ENCODE results near the gene NKTR. TPM values are rescaled to one million over a fixed set of nuclear protein-coding genes. Genes with fewer than 3 reads are reported as not detected.
"Not testable (repeated sequence)": the region's sequence is repeated elsewhere in the genome, so short reads cannot be mapped to it uniquely, and the experiment has no call there.

NKTR gene
- total and polyA plus RNA-seq, 7 donors = 1.8 to 130 (median 81.3) TPM

DNA sequence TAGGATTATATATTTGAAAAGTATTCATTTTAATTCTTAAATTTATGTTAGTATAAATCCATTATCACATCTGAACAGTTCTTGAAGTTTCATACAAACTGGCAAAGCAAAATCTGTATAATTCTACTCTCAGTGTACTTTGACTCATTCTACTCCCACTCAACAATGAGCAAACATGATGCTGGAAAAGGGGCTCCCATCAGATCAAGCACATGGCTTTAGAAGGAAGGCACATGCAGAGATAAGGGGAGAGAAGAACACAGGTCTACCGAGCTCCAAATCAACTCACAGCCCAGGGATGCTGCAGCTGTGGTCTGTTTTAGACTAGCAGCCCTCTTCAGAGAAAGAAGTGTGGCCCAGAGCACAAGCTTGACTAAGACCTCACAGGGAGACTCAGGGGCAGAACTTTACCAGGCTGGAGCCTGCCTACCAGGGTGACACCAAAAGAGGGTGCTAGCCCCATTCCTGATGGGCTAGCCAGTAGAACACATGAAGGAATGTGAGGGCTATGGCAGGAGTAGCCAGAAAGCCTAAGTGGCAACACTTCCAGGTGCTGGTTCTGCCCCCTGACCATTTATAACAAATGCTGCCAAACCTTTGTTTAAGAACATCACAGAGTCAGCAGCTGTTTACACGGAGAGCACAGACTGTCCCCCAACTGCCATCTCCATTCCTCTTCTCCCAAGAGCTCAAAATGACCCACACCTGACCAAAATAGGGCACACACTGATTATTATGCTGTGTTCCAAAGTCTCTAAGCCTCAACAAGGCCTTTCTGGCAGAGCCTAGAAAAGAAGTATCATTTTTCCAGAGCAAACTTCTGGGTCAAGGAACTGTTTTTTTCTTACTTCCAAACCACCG lies 38.2 kb upstream of the NKTR start:
- no peak overlapping the region for H3K4me3 ChIP-seq
- no peaks in the 10 kb centered on the region for H3K27me3 ChIP-seq
- 68 to 80% methylated on average over 3 of the region's 3 CpGs for WGBS, 2 donors
- no peak overlapping the region for H3K27ac ChIP-seq
- no peak for DNase-seq
- H3K9me3 ChIP-seq = peaks cover 0 to under 1% (median 0%) of the 10 kb centered on the region in 4 donors
- TF ChIP-seq POLR2AphosphoS5 (IDR thresholded peaks at IDR 0.05) = no peak
- TF ChIP-seq, protein P1, sequence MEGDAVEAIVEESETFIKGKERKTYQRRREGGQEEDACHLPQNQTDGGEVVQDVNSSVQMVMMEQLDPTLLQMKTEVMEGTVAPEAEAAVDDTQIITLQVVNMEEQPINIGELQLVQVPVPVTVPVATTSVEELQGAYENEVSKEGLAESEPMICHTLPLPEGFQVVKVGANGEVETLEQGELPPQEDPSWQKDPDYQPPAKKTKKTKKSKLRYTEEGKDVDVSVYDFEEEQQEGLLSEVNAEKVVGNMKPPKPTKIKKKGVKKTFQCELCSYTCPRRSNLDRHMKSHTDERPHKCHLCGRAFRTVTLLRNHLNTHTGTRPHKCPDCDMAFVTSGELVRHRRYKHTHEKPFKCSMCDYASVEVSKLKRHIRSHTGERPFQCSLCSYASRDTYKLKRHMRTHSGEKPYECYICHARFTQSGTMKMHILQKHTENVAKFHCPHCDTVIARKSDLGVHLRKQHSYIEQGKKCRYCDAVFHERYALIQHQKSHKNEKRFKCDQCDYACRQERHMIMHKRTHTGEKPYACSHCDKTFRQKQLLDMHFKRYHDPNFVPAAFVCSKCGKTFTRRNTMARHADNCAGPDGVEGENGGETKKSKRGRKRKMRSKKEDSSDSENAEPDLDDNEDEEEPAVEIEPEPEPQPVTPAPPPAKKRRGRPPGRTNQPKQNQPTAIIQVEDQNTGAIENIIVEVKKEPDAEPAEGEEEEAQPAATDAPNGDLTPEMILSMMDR (IDR thresholded peaks at IDR 0.05) = no peak
- no peak for TF ChIP-seq EP300 (IDR thresholded peaks at IDR 0.05)
- TF ChIP-seq POLR2A (IDR thresholded peaks at IDR 0.05) = no peak
- peaks cover 13 to 98% (median 46%) of the 10 kb centered on the region in 4 donors for H3K36me3 ChIP-seq
- intact Hi-C loops (cut with DNase I) = no loop called here
- H3K4me1 ChIP-seq = no peaks in the 10 kb centered on the region

DNA sequence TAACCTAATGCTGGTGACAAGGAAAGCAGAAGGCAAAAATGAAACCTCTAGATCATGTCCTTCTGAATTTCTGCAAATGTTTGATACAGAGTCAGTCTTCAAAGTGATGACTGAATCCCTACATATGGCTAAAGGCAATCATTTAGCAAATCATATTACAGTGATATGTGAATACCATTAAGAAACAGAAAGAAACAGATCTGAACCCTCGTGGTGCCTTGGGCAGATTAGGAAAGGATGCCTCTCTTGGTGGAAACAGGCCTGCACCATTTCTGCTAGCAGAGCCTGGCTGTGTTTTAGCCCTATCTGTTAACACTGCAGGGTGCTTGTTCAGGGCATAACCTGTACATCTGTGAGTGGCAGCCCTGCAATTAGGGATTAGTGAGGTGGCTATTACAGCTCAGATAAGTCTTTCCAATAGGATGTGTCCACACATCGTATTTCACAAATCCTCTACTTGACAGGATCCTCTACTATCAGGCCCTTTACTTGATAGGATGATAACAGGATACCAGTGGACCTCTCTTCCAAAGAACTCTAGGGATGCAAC lies 30.8 kb upstream of the NKTR start:
- no peak for DNase-seq
- intact Hi-C loops (cut with DNase I) = no loop called here
- Histone ChIP-seq H3K4me1 (no peaks in the 10 kb centered on the region), H3K36me3 (peaks cover 4 to 59% (median 21%) of the 10 kb centered on the region in 4 donors), H3K4me3 (no peak overlapping the region), H3K27me3 (no peaks in the 10 kb centered on the region), H3K9me3 (peaks cover 0 to 3% (median 0%) of the 10 kb centered on the region in 4 donors), H3K27ac (no peak overlapping the region)
- 66 to 79% methylated on average over 2 of the region's 2 CpGs for WGBS, 2 donors
- TF ChIP-seq, protein P1 (IDR thresholded peaks at IDR 0.05) = no peak
- TF ChIP-seq POLR2AphosphoS5 (IDR thresholded peaks at IDR 0.05) = no peak
- no peak for TF ChIP-seq EP300 (IDR thresholded peaks at IDR 0.05)
- no peak for TF ChIP-seq POLR2A (IDR thresholded peaks at IDR 0.05)

DNA sequence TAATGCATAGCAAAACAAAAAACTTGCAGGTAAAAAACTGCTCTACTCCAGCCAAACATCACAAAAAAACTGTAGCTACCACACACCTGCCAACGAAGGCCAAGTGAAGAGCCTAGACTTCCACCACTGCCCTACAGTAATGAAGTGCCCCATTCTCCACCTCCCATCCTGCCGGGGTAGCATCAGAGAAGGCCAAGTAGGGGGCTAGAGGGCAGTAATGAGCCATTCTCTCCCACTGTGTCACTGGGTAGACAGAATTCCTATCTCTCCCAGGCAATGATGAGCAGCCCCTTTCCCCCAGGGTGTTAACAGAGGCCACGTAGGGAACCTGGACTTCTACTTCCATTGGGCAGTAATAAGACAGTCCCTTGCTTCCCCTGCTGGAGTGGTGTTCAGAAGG lies 28.2 kb upstream of the NKTR start:
- H3K9me3 ChIP-seq = peaks cover 0 to 2% (median 1%) of the 10 kb centered on the region in 4 donors
- no peak overlapping the region for H3K27ac ChIP-seq
- H3K27me3 ChIP-seq = no peaks in the 10 kb centered on the region
- no peak for DNase-seq
- no peaks in the 10 kb centered on the region for H3K4me1 ChIP-seq
- WGBS, 2 donors = 66 to 69% methylated on average over 3 of the region's 3 CpGs
- TF ChIP-seq, protein P1 (IDR thresholded peaks at IDR 0.05) = peak in 1 of 4 experiments; percentile 9
- no peak for TF ChIP-seq EP300 (IDR thresholded peaks at IDR 0.05)
- peaks cover 0 to 32% (median 9%) of the 10 kb centered on the region in 4 donors for H3K36me3 ChIP-seq
- intact Hi-C loops (cut with DNase I) = no loop called here
- no peak overlapping the region for H3K4me3 ChIP-seq

DNA sequence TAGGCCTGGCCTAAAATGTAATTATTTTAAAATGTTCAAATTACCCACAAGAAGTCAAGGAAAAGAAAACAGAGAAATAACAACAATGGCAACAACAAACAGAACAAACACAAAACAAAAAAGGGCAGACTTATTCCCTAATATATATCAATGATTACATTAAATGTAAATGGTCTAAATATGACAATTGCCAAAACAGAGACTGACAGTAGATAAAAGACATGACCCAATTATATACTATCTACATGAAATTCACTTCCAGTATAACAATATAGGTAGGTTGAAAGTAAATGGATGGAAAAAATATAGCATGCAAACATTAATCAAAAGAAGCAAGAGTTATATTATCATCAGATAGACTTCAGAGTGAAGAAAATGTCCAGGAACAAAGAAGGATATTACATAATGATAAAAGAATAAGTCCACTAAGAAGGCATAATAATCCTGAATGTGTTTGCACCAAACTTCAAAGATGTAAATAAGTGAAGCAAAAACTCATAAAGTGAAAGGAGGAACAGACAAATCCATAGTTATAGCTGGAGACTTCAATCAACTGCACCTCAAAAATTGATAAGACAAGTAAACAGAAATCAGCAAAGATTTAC lies 25.2 kb upstream of the NKTR start:
- TF ChIP-seq EP300 (IDR thresholded peaks at IDR 0.05) (no peak), POLR2A (IDR thresholded peaks at IDR 0.05) (no peak)
- no peak for DNase-seq
- Histone ChIP-seq H3K4me1 (peaks cover 0 to 5% (median 3%) of the 10 kb centered on the region in 4 donors), H3K36me3 (peaks cover 0 to 21% (median 4%) of the 10 kb centered on the region in 4 donors), H3K9me3 (peaks cover 0 to 2% (median 0%) of the 10 kb centered on the region in 4 donors), H3K27me3 (no peaks in the 10 kb centered on the region), H3K27ac (no peak overlapping the region), H3K4me3 (no peak overlapping the region)
- intact Hi-C loops (cut with DNase I) = no loop called here

DNA sequence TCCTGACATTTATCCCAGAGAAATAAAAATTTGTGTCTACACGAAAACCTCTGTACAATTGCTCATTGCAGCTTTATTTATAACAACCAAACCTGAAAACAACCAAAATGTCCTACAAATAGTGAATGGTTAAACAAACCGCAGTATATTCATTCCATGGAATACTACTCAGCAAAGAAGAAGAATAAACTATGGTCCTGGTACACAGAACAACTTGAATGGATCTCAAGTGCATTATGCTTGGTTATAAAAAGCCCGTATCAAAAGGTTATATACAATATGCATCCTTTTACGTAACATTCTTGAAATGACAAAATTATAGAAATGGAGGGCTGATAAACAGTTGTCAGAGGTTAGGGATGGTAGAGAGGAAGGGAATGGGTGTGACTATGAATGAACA lies 22.4 kb upstream of the NKTR start:
- 95 to 97% methylated on average over 4 of the region's 4 CpGs for WGBS, 2 donors
- no peak for DNase-seq
- peaks cover 0 to 20% (median 4%) of the 10 kb centered on the region in 4 donors for H3K36me3 ChIP-seq
- H3K27ac ChIP-seq = no peak overlapping the region
- peaks cover 0 to 2% (median 0%) of the 10 kb centered on the region in 4 donors for H3K9me3 ChIP-seq
- no peak overlapping the region for H3K4me3 ChIP-seq
- TF ChIP-seq EP300 (IDR thresholded peaks at IDR 0.05) = no peak
- TF ChIP-seq, protein P1 (IDR thresholded peaks at IDR 0.05) = no peak
- no peak for TF ChIP-seq POLR2A (IDR thresholded peaks at IDR 0.05)
- TF ChIP-seq POLR2AphosphoS5 (IDR thresholded peaks at IDR 0.05) = no peak
- H3K4me1 ChIP-seq = peaks cover 0 to 24% (median 20%) of the 10 kb centered on the region in 4 donors
- intact Hi-C loops (cut with DNase I) = no loop called here
- no peaks in the 10 kb centered on the region for H3K27me3 ChIP-seq

DNA sequence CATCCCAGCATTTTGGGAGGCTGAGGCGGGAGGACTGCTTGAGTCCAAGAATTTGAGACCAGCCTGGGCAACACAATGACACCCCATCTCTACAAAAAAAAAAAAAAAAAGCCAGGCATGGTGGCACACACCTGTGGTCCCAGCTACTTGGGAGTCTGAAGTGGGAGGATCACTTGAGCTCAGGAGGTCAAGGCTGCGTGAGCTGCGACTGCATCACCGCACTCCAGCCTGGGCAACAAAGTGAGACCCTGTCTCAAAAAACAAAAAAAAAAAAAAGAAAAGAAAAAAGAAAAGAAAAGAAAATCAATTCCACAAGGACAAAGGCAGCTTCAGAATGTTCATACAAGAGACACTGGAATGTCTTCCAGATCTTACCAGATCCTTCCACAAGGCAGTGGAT lies 21.1 kb upstream of the NKTR start:
- DNase-seq; H3K27ac ChIP-seq; intact Hi-C loops (cut with DNase I); H3K27me3 ChIP-seq; H3K36me3 ChIP-seq; H3K9me3 ChIP-seq; H3K4me3 ChIP-seq: not testable (repeated sequence)
- H3K4me1 ChIP-seq = peaks cover 0 to 26% (median 20%) of the 10 kb centered on the region in 4 donors
- WGBS, 2 donors = 97 to 98% methylated on average over 4 of the region's 4 CpGs
